Measurements from ENCODE around the gene ANTXRL. TPM values are rescaled to one million over a fixed set of nuclear protein-coding genes. Genes with fewer than 3 reads are reported as not detected.
"Not testable (repeated sequence)": the region's sequence is repeated elsewhere in the genome, so short reads cannot be mapped to it uniquely, and the experiment has no call there.

The ANTXRL gene
- total and polyA plus RNA-seq, 2 donors: 0.39 to 0.57 TPM

- no peak overlapping the region for H3K4me3 ChIP-seq (ENCODE audit: low read length in 2 of 2)
- DNase-seq (ENCODE audit: low read depth in 6 of 9, low spot score in 9 of 9): no peak
- H3K36me3 ChIP-seq (ENCODE audit: control insufficient read depth in 2 of 2, insufficient read depth in 2 of 2, low read length in 1 of 2): no peaks in the 10 kb centered on the region
- H3K4me1 ChIP-seq (ENCODE audit: control insufficient read depth in 2 of 2, insufficient read depth in 2 of 2, low read length in 2 of 2): peaks cover 0 to 10% of the 10 kb centered on the region in 2 donors
- H3K27me3 ChIP-seq (ENCODE audit: control insufficient read depth in 2 of 2, insufficient read depth in 1 of 2, low read length in 1 of 2): no peaks in the 10 kb centered on the region
- H3K9me3 ChIP-seq (ENCODE audit: control insufficient read depth in 2 of 2, insufficient read depth in 1 of 2, low read length in 1 of 2): no peaks in the 10 kb centered on the region
- H3K27ac ChIP-seq (ENCODE audit: low read depth in 1 of 2, low read length in 1 of 2): no peak overlapping the region
- 96% methylated on average over 9 of the region's 9 CpGs for WGBS
Measured at GRCh38 chr10:46309511-46310142, 22.8 kb downstream of the ANTXRL start.

- Histone ChIP-seq H3K4me3 (ENCODE audit: low read length in 2 of 2) (no peak overlapping the region), H3K4me1 (ENCODE audit: control insufficient read depth in 2 of 2, insufficient read depth in 2 of 2, low read length in 2 of 2) (peaks cover 0 to 10% of the 10 kb centered on the region in 2 donors), H3K27me3 (ENCODE audit: control insufficient read depth in 2 of 2, insufficient read depth in 1 of 2, low read length in 1 of 2) (no peaks in the 10 kb centered on the region), H3K27ac (ENCODE audit: low read depth in 1 of 2, low read length in 1 of 2) (no peak overlapping the region), H3K9me3 (ENCODE audit: control insufficient read depth in 2 of 2, insufficient read depth in 1 of 2, low read length in 1 of 2) (no peaks in the 10 kb centered on the region), H3K36me3 (ENCODE audit: control insufficient read depth in 2 of 2, insufficient read depth in 2 of 2, low read length in 1 of 2) (no peaks in the 10 kb centered on the region)
- DNase-seq (ENCODE audit: low read depth in 6 of 9, low spot score in 9 of 9): no peak
- WGBS: 97% methylated on average over 4 of the region's 4 CpGs
Measured at GRCh38 chr10:46310143-46310514, 23.3 kb downstream of the ANTXRL start.

GRCh38 chr10:46310851-46311250 is 24.1 kb downstream of the ANTXRL start:
- Histone ChIP-seq H3K36me3 (ENCODE audit: control insufficient read depth in 2 of 2, insufficient read depth in 2 of 2, low read length in 1 of 2) (no peaks in the 10 kb centered on the region), H3K9me3 (ENCODE audit: control insufficient read depth in 2 of 2, insufficient read depth in 1 of 2, low read length in 1 of 2) (no peaks in the 10 kb centered on the region), H3K27ac (ENCODE audit: low read depth in 1 of 2, low read length in 1 of 2) (no peak overlapping the region), H3K4me3 (ENCODE audit: low read length in 2 of 2) (no peak overlapping the region), H3K4me1 (ENCODE audit: control insufficient read depth in 2 of 2, insufficient read depth in 2 of 2, low read length in 2 of 2) (peaks cover 0 to 10% of the 10 kb centered on the region in 2 donors), H3K27me3 (ENCODE audit: control insufficient read depth in 2 of 2, insufficient read depth in 1 of 2, low read length in 1 of 2) (no peaks in the 10 kb centered on the region)
- 96% methylated on average over 6 of the region's 6 CpGs for WGBS
- DNase-seq (ENCODE audit: low read depth in 6 of 9, low spot score in 9 of 9): no peak

GRCh38 chr10:46311501-46311951 is 24.7 kb downstream of the ANTXRL start:
- H3K4me1 ChIP-seq (ENCODE audit: control insufficient read depth in 2 of 2, insufficient read depth in 2 of 2, low read length in 2 of 2): peaks cover 0 to 10% of the 10 kb centered on the region in 2 donors
- 93% methylated on average over 7 of the region's 7 CpGs for WGBS
- no peaks in the 10 kb centered on the region for H3K9me3 ChIP-seq (ENCODE audit: control insufficient read depth in 2 of 2, insufficient read depth in 1 of 2, low read length in 1 of 2)
- H3K27me3 ChIP-seq (ENCODE audit: control insufficient read depth in 2 of 2, insufficient read depth in 1 of 2, low read length in 1 of 2): no peaks in the 10 kb centered on the region
- no peaks in the 10 kb centered on the region for H3K36me3 ChIP-seq (ENCODE audit: control insufficient read depth in 2 of 2, insufficient read depth in 2 of 2, low read length in 1 of 2)
- DNase-seq (ENCODE audit: low read depth in 6 of 9, low spot score in 9 of 9): no peak
- no peak overlapping the region for H3K27ac ChIP-seq (ENCODE audit: low read depth in 1 of 2, low read length in 1 of 2)
- H3K4me3 ChIP-seq (ENCODE audit: low read length in 2 of 2): no peak overlapping the region

- DNase-seq (ENCODE audit: low read depth in 6 of 9, low spot score in 9 of 9); H3K4me3 ChIP-seq (ENCODE audit: low read length in 2 of 2); H3K36me3 ChIP-seq (ENCODE audit: control insufficient read depth in 2 of 2, insufficient read depth in 2 of 2, low read length in 1 of 2); H3K27ac ChIP-seq (ENCODE audit: low read depth in 1 of 2, low read length in 1 of 2); H3K27me3 ChIP-seq (ENCODE audit: control insufficient read depth in 2 of 2, insufficient read depth in 1 of 2, low read length in 1 of 2); H3K4me1 ChIP-seq (ENCODE audit: control insufficient read depth in 2 of 2, insufficient read depth in 2 of 2, low read length in 2 of 2); H3K9me3 ChIP-seq (ENCODE audit: control insufficient read depth in 2 of 2, insufficient read depth in 1 of 2, low read length in 1 of 2): not testable (repeated sequence)
- WGBS: 90% methylated on average over 9 of the region's 9 CpGs
Measured at GRCh38 chr10:46311961-46312431, 25.2 kb downstream of the ANTXRL start.

- WGBS: 96% methylated on average over 3 of the region's 3 CpGs
- H3K27me3 ChIP-seq (ENCODE audit: control insufficient read depth in 2 of 2, insufficient read depth in 1 of 2, low read length in 1 of 2): no peaks in the 10 kb centered on the region
- H3K4me1 ChIP-seq (ENCODE audit: control insufficient read depth in 2 of 2, insufficient read depth in 2 of 2, low read length in 2 of 2): peaks cover 0 to 10% of the 10 kb centered on the region in 2 donors
- H3K4me3 ChIP-seq (ENCODE audit: low read length in 2 of 2): no peak overlapping the region
- H3K36me3 ChIP-seq (ENCODE audit: control insufficient read depth in 2 of 2, insufficient read depth in 2 of 2, low read length in 1 of 2): no peaks in the 10 kb centered on the region
- no peak overlapping the region for H3K27ac ChIP-seq (ENCODE audit: low read depth in 1 of 2, low read length in 1 of 2)
- DNase-seq (ENCODE audit: low read depth in 6 of 9, low spot score in 9 of 9): no peak
- H3K9me3 ChIP-seq (ENCODE audit: control insufficient read depth in 2 of 2, insufficient read depth in 1 of 2, low read length in 1 of 2): no peaks in the 10 kb centered on the region
Measured at GRCh38 chr10:46312953-46313352, 26.2 kb downstream of the ANTXRL start.

GRCh38 chr10:46314071-46314470 is 27.3 kb downstream of the ANTXRL start:
- no peak for DNase-seq (ENCODE audit: low read depth in 6 of 9, low spot score in 9 of 9)
- Histone ChIP-seq H3K4me3 (ENCODE audit: low read length in 2 of 2) (no peak overlapping the region), H3K36me3 (ENCODE audit: control insufficient read depth in 2 of 2, insufficient read depth in 2 of 2, low read length in 1 of 2) (no peaks in the 10 kb centered on the region), H3K9me3 (ENCODE audit: control insufficient read depth in 2 of 2, insufficient read depth in 1 of 2, low read length in 1 of 2) (no peaks in the 10 kb centered on the region), H3K4me1 (ENCODE audit: control insufficient read depth in 2 of 2, insufficient read depth in 2 of 2, low read length in 2 of 2) (peaks cover 0 to 10% of the 10 kb centered on the region in 2 donors), H3K27me3 (ENCODE audit: control insufficient read depth in 2 of 2, insufficient read depth in 1 of 2, low read length in 1 of 2) (no peaks in the 10 kb centered on the region), H3K27ac (ENCODE audit: low read depth in 1 of 2, low read length in 1 of 2) (no peak overlapping the region)
- WGBS: 89% methylated on average over 8 of the region's 8 CpGs

- H3K27me3 ChIP-seq (ENCODE audit: control insufficient read depth in 2 of 2, insufficient read depth in 1 of 2, low read length in 1 of 2); H3K9me3 ChIP-seq (ENCODE audit: control insufficient read depth in 2 of 2, insufficient read depth in 1 of 2, low read length in 1 of 2); H3K4me3 ChIP-seq (ENCODE audit: low read length in 2 of 2); H3K36me3 ChIP-seq (ENCODE audit: control insufficient read depth in 2 of 2, insufficient read depth in 2 of 2, low read length in 1 of 2); DNase-seq (ENCODE audit: low read depth in 6 of 9, low spot score in 9 of 9); H3K27ac ChIP-seq (ENCODE audit: low read depth in 1 of 2, low read length in 1 of 2); H3K4me1 ChIP-seq (ENCODE audit: control insufficient read depth in 2 of 2, insufficient read depth in 2 of 2, low read length in 2 of 2): not testable (repeated sequence)
- 90% methylated on average over 10 of the region's 10 CpGs for WGBS
Measured at GRCh38 chr10:46315071-46315860, 28.5 kb downstream of the ANTXRL start.

GRCh38 chr10:46317370-46317769 is 30.6 kb downstream of the ANTXRL start:
- Histone ChIP-seq H3K4me1 (ENCODE audit: control insufficient read depth in 2 of 2, insufficient read depth in 2 of 2, low read length in 2 of 2) (peaks cover 0 to 4% of the 10 kb centered on the region in 2 donors), H3K36me3 (ENCODE audit: control insufficient read depth in 2 of 2, insufficient read depth in 2 of 2, low read length in 1 of 2) (no peaks in the 10 kb centered on the region), H3K27me3 (ENCODE audit: control insufficient read depth in 2 of 2, insufficient read depth in 1 of 2, low read length in 1 of 2) (no peaks in the 10 kb centered on the region), H3K27ac (ENCODE audit: low read depth in 1 of 2, low read length in 1 of 2) (no peak overlapping the region), H3K9me3 (ENCODE audit: control insufficient read depth in 2 of 2, insufficient read depth in 1 of 2, low read length in 1 of 2) (no peaks in the 10 kb centered on the region), H3K4me3 (ENCODE audit: low read length in 2 of 2) (no peak overlapping the region)
- WGBS: 94% methylated on average over 5 of the region's 5 CpGs
- no peak for DNase-seq (ENCODE audit: low read depth in 6 of 9, low spot score in 9 of 9)
